GM12874 (cell line): Measurements from ENCODE around the gene AP3B1.
A peak's percentile ranks its signal among the peaks of the same experiment; 100 is the strongest.

Experiments used
- CTCF ChIP-seq: IDR thresholded peaks from 2 replicates; pipeline ENCODE4 v1.5.1; 2011; ENCODE audit warnings: low read depth, mild to moderate bottlenecking, control low read depth, low read length, moderate library complexity; ENCODE audit not compliant: insufficient read depth

Gene AP3B1

GRCh38 chr5:78041805-78042204 is 252.7 kb downstream of the AP3B1 start:
- no peak for TF ChIP-seq CTCF

GRCh38 chr5:78025540-78025939 is 269.0 kb downstream of the AP3B1 start:
- no peak for TF ChIP-seq CTCF

- no peak for TF ChIP-seq CTCF
Observed at GRCh38 chr5:78019744-78020143, 274.8 kb downstream of the AP3B1 start.

- no peak for TF ChIP-seq CTCF
Observed at GRCh38 chr5:78016863-78017529, 277.5 kb downstream of the AP3B1 start.

- no peak for TF ChIP-seq CTCF
Observed at GRCh38 chr5:78009937-78010527, 284.5 kb downstream of the AP3B1 start.

GRCh38 chr5:78008356-78008967 is 286.0 kb downstream of the AP3B1 start:
- TF ChIP-seq CTCF = peak; percentile 79

GRCh38 chr5:78007233-78007632 is 287.3 kb downstream of the AP3B1 start:
- no peak for TF ChIP-seq CTCF
